ENCODE results near the gene LIN54. TPM values are rescaled to one million over a fixed set of nuclear protein-coding genes. Genes with fewer than 3 reads are reported as not detected.
A peak's percentile ranks its signal among the peaks of the same experiment; 100 is the strongest.

The LIN54 gene
- total RNA-seq, 2 experiments from 2014 or later: 47.6 to 48.9 TPM

- peaks cover 42% of the 10 kb centered on the region for H3K79me2 ChIP-seq (ENCODE audit: insufficient read depth, low read depth, low read length)
- H3K27ac ChIP-seq (ENCODE audit: low read depth, low read length, poor library complexity, severe bottlenecking): peak overlapping the region; percentile 57
- H2AFZ ChIP-seq (ENCODE audit: low read length): no peak overlapping the region; the same call in 1 of the 2 replicates
- no peaks in the 10 kb centered on the region for H3K9me3 ChIP-seq (ENCODE audit: low read length)
- intact Hi-C loops (cut with micrococcal nuclease; ENCODE audit: unreplicated experiment): loop anchor here (5.0 kb wide), 1 partner anchor 52 kb away; no protein-coding TSS in a partner anchor
- no TSS peak for BruUV-seq (replicated peaks)
- H4K20me1 ChIP-seq (ENCODE audit: insufficient read depth, low read length): no peaks in the 10 kb centered on the region
- peaks cover 46% of the 10 kb centered on the region for H3K4me1 ChIP-seq (ENCODE audit: insufficient read depth, low read length, poor library complexity, severe bottlenecking)
- H3K4me2 ChIP-seq (ENCODE audit: low read length): peak overlapping the region; percentile 75
- ChIA-PET CTCF (ENCODE audit: unreplicated experiment) (no interaction called here), POLR2A (interaction anchor here (0.6 to 2.8 kb wide), 9 partner anchors 32 to 112 kb away, joined by 3 to 12 read pairs (median 3); no protein-coding TSS in a partner anchor)
- peak overlapping the region; percentile 48 for H3K4me3 ChIP-seq (ENCODE audit: low read depth, low read length, poor library complexity, severe bottlenecking)
- peaks cover 29% of the 10 kb centered on the region for H3K36me3 ChIP-seq (ENCODE audit: insufficient read depth, low read length)
- no peak for DNase-seq (ENCODE audit: low spot score)
- no peak for TF ChIP-seq EZH2phosphoT487 (IDR thresholded peaks at IDR 0.05; ENCODE audit: borderline replicate concordance, low read depth, low read length)
- TF ChIP-seq CTCF (conservative IDR thresholded peaks at IDR 0.05; ENCODE audit: low read length): no peak
- no peaks in the 10 kb centered on the region for H3K9me2 ChIP-seq (ENCODE audit: insufficient read depth, low read length)
Measured at GRCh38 chr4:82905205-82905604, 105.4 kb downstream of the LIN54 start.

- CTCF ChIA-PET (ENCODE audit: unreplicated experiment): no interaction called here
- DNase-seq (ENCODE audit: low spot score): no peak
Measured at GRCh38 chr4:82903737-82904136, 106.9 kb downstream of the LIN54 start.

More at GRCh38 chr4:82903737-82904136, 106.9 kb downstream of the LIN54 start:
- Histone ChIP-seq H3K79me2 (ENCODE audit: insufficient read depth, low read depth, low read length) (peaks cover 56% of the 10 kb centered on the region), H3K27ac (ENCODE audit: low read depth, low read length, poor library complexity, severe bottlenecking) (no peak overlapping the region), H3K4me1 (ENCODE audit: insufficient read depth, low read length, poor library complexity, severe bottlenecking) (peaks cover 46% of the 10 kb centered on the region), H3K9me2 (ENCODE audit: insufficient read depth, low read length) (no peaks in the 10 kb centered on the region), H2AFZ (ENCODE audit: low read length) (no peak overlapping the region), H3K4me2 (ENCODE audit: low read length) (no peak overlapping the region), H3K9me3 (ENCODE audit: low read length) (no peaks in the 10 kb centered on the region), H3K4me3 (ENCODE audit: low read depth, low read length, poor library complexity, severe bottlenecking) (no peak overlapping the region), H3K36me3 (ENCODE audit: insufficient read depth, low read length) (peaks cover 26% of the 10 kb centered on the region), H4K20me1 (ENCODE audit: insufficient read depth, low read length) (peaks cover 10% of the 10 kb centered on the region)
- POLR2A ChIA-PET: interaction anchor here (0.5 to 2.8 kb wide), 6 partner anchors 14 to 1871 kb away, joined by 3 to 12 read pairs (median 4); no protein-coding TSS in a partner anchor
- TF ChIP-seq EZH2phosphoT487 (IDR thresholded peaks at IDR 0.05; ENCODE audit: borderline replicate concordance, low read depth, low read length) (no peak), CTCF (conservative IDR thresholded peaks at IDR 0.05; ENCODE audit: low read length) (no peak)
- no TSS peak for BruUV-seq (replicated peaks)
- intact Hi-C loops (cut with micrococcal nuclease; ENCODE audit: unreplicated experiment): no loop called here

Measured in OCI-LY7 (cell line).